Activated CD4-positive, alpha-beta T cell treated with anti-CD3 and anti-CD28 coated beads, Interleukin-2, Interleukin-6, amounts not matched to agents 100 ng/mL and 50 ng/mL, durations not matched to agents 16 hours and 8 hours (primary cell): ENCODE results near the gene P2RX4.
"Not testable (repeated sequence)": the region's sequence is repeated elsewhere in the genome, so short reads cannot be mapped to it uniquely, and the experiment has no call there.

Source experiments
- DNase-seq: peaks from one replicate; pipeline ENCODE4 v3.0.0-alpha.2; 2020

The P2RX4 gene, protein sequence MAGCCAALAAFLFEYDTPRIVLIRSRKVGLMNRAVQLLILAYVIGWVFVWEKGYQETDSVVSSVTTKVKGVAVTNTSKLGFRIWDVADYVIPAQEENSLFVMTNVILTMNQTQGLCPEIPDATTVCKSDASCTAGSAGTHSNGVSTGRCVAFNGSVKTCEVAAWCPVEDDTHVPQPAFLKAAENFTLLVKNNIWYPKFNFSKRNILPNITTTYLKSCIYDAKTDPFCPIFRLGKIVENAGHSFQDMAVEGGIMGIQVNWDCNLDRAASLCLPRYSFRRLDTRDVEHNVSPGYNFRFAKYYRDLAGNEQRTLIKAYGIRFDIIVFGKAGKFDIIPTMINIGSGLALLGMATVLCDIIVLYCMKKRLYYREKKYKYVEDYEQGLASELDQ

DNA sequence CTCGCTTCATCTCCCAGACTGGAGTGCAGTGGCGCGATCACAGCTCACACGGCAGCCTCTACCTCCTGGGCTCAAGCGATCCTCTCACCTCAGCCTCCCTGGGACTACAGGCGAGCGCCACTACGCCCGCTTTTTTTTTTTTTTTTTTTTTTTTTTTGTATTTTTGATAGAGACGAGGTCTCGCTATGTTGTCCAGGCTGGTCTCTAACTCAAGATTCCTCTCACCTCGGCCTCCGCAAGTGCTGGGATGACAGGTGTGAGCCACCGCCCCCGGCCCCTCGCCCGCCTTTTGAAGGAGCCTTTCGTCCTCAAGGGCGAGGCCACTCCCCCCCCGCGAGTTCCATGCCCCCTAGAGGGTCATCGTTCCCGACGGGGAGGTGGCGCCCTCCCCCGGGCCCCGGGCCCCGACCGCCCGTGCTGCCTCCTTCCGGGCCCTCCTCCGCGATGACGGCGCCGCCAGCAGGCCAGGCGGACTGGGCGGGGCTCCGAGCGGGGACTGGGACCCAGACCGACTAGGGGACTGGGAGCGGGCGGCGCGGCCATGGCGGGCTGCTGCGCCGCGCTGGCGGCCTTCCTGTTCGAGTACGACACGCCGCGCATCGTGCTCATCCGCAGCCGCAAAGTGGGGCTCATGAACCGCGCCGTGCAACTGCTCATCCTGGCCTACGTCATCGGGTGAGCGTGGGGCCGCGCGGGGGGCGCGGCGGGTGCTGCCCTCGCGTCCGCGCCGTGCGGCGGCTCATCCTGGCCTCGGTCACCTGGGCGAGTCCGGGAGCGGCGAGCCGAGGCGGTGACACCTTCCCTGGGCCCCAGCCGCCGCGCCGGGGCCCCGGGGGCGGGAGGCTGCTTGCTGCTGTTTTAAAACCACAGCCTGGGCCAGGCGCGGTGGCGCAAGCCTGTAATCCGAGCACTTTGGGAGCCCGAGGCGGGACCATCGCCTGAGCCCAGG lies at the start of gene P2RX4:
Gene P2RX4, plus strand, starts transcription at position 506 of the 949 bp plus-strand sequence. Its CDS starts 36 bp downstream, at position 542.
- peak; percentile 94 for DNase-seq

DNA sequence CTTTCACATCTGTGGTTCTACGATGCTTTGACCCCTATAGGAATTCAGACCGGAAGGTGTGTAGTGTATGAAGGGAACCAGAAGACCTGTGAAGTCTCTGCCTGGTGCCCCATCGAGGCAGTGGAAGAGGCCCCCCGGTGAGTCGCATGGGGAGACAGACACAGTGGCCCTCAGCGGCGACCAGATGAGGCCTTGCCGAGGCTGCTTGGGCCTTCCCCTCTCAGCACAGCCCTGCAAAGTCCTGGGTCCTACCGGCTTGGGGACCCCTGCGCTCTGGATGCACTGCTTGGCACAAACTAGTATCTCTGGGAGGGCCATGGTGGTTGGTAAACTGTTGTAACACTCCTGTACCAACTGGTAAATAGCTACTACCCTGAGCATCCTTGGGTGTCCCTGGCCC lies 47.5 kb upstream of the P2RX4 start:
- no peak for DNase-seq

DNA sequence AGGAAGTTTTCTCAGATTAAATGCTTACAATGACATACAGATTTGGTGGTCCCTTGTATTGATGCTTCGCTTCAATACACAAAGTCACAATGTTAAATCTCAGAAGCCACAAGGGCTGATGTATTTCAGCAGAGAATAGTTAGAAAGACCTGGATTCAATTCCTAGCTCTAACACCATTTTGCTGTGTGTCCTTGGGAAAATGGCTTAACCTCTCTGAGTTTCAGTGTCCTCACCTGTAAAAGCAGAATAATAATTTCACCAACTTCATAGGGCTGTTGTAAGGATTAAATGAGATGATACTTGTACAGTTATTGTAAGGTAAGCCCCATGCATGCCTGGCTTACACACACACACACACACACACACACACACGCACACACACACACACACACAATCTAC lies 46.9 kb upstream of the P2RX4 start:
- no peak for DNase-seq

DNA sequence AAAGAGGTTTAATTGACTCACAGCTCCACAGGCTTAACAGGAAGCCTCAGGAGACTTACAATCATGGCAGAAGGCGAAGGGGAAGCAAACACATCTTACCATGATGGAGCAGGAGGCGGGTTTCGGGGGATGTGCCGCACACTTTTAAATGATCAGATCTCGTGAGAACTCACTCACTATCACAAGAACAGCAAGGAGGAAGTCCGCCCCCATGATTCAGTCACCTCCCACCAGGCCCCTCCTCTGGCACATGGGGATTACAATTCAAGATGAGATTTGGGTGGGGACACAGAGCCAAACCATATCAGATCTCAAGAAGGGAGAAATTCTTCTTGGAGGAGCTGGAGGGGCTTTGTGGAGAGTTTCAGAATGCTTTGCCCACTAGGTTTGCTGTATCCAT lies 45.1 kb upstream of the P2RX4 start:
- not testable (repeated sequence) for DNase-seq

DNA sequence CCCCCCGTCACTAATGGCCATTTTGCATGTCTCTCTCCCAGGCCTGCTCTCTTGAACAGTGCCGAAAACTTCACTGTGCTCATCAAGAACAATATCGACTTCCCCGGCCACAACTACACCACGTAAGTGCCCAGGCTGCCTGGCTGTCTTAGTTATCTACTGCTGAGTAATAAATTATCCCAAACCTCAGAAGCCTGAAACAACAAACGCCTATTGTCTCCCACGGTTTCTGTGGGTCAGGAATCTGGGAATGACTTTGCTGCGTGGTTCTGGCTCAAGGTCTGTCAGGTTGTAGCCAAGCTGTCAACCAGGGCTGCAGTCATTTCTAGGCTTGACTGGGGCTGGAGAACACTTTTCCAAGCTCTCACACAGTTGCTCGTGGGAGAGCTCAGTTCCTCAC lies 44.6 kb upstream of the P2RX4 start:
- no peak for DNase-seq

DNA sequence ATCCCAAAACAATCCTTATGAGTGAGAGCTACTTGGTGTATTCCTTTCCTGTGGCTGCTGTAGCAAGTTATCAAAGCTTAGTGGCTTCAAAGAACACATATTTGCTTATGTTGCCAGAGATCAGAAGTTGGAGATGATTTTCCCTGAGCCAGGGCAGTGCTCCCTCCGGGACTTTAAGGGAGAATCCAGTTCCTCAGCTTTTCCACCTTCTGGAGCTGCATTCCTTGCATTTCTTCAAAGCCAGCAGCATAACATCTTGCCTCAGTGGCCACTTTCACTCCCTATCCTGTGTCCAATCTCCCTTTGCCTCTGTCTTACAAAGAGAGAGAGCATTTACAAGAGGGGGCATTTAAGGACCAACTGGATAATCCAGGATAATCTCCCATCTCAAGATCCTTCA lies 43.6 kb upstream of the P2RX4 start:
- no peak for DNase-seq

DNA sequence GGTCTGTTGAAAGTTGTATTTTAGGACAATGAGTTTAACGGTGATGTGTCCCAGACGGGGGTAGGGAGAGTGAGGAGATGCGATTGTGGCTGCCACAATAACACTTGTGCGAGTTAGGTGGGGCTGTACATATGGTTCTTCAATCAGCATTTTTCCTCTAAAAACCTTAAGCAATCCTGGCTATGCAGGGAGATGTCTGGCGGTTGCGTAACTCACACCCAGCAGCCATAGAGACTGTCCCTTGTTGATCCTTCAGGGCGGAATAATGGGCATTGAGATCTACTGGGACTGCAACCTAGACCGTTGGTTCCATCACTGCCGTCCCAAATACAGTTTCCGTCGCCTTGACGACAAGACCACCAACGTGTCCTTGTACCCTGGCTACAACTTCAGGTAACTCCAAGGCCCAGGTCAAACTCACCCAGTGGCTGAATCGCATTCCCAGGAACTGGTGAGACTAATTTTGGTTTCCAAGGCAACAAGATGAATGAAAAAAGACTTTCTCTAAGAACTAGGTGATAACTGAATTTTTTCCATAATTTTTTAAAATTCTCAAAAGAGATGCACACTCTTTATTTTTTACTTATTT lies 42.6 kb upstream of the P2RX4 start:
- DNase-seq: no peak

DNA sequence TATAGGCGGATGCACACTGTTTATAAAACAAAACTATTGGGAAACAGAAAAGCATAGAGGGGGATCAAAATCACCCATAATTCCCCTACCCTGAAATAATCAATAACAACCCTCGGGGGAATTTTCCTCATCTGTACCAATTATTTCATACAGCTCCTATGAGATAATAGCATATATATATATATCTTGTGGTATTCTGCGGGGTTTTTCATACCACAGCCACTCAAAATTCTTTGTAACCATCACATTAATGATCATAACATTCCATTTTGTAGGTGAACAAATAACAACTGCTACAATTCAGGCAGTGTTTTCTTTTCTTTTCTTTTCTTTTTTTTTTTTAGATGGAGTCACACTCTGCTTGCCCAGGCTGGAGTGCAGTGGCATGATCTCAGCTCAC lies 42.0 kb upstream of the P2RX4 start:
- no peak for DNase-seq

DNA sequence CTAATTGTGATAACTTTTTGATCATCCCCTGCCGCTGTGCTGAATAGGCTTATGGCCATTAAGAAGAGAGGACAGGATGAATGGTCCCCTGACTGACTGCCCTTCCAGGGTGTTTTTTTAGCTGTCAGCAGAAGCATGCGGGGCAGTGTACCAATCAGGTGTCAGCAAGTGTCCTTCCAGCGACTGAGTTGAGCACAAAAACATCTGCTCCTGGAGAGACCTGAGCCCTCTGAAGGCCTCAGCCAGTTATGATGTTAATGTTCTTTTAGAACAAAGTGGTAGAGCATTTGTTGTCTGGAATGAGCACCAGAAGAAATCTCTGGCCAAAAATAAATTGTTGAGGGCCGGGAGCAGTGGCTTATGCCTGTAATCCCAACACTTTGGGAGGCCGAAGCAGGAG lies 39.8 kb upstream of the P2RX4 start:
- DNase-seq: no peak

DNA sequence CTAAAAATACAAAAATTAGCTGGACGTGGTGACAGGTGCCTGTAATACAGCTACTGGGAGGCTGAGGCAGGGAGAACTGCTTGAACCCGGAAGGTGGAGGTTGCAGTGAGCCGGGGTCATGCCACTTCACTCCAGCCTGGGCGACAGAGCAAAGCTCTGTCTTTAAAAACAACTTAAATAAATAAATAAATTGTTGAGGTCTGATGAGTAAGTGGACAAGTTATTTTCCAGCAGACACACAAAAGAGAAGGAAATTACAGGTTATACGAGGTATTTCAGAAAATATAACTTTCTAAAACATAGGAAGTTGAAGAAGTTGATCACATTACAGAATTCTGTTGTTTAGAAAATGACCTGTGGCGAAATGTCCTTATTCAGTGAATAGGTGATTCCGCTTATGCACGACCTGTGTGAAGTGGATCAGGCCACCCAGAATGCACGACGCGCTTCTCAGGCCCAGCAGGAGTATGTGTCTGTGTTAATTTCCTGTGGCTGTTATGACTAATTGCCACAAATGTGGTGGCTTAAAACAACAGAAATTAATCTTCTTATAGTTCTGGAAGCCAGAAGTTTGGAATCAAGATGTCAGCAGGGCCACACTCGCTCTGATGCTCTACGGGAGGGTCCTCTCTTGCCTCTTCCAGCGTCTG lies 39.2 kb upstream of the P2RX4 start:
- DNase-seq: peak; percentile 29

DNA sequence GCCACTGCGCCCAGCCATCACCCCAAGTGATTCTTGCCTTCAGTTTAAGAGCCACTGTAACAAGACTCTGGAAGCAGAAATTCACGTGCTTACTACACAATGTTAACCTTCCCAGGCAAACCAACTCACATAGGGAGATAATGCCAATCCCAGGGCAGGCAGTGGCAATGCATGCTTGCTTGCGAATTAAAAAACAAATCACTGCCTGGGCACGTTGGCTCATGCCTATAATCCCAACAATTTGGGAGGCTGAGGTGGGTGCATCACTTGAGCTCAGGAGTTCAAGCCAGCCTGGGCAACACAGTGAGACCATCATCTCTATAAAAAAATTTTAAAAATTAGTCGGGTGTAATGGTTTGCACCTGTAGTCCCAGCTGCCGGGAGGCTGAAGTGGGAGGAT lies 37.8 kb upstream of the P2RX4 start:
- no peak for DNase-seq

DNA sequence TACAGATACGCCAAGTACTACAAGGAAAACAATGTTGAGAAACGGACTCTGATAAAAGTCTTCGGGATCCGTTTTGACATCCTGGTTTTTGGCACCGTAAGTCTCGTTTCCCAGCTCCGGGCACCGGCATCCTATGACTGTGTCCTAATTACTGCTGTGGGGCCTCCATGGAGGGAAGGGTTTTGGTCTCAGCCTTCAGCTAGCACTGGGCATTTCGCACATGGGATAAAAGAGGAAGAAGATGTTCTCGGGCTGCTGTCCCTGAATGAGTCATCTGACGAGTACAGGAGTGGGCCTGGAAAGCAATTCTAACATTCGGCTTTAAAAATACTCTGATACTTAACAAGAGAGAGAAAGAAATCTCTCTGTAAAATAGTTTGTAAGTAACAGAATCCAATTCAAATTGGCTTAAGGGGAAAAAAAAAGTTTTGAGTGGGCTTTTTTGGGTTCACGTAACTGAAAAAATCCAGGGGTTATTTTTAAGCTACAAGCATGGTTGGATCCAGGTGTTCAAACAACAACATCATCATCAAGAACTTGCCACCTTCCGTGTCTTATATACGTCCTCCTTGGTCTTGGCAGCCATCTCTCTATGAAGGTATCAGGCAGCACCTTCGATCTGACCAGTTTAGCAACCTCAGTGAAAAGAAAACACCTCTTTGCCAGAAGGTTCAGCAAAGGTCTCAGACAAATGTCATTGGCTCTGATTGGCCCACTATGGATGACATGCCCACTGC lies 34.4 kb upstream of the P2RX4 start:
- DNase-seq: no peak

DNA sequence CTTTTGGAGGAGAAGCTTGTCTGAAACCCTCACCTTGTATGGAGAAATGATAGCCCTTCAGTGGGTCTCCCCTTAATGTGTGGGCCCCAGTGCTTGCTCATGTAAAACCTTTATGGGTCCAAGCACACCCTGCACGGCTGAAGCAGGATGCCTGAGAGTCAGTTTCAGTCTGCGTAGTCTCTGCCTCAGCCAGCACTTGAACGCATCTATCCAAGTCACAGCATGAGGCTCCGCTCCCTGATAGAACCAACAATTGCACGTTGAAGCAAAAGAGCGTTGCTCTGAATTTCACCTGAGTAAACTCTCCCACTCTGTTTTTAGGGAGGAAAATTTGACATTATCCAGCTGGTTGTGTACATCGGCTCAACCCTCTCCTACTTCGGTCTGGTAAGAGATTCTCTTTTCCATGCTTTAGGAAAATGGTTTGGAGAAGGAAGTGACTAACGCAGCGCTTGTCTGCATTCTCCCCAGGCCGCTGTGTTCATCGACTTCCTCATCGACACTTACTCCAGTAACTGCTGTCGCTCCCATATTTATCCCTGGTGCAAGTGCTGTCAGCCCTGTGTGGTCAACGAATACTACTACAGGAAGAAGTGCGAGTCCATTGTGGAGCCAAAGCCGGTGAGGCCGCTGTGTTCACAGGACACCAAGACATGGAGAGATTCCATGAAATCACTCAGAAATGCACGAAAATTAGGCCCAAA lies 33.0 kb upstream of the P2RX4 start:
- DNase-seq: no peak

DNA sequence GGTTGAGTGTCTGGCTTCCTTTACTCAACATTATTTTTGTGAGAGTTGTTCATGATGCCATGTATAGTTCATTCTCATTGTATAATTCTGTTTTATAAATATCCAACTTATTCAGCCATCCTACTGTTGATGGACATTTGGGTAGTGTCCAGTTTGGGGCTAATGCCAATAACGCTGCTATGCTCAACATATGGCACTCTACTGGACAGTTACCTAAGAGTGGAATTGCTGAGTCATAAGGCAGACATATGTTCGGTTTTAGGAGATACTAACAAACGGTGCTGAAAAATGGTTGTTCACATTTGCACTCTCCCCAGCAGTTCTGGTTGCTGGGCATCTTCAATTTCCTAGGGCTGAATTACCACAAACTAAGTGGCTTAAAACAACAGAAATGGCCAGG lies 28.7 kb upstream of the P2RX4 start:
- DNase-seq: no peak

DNA sequence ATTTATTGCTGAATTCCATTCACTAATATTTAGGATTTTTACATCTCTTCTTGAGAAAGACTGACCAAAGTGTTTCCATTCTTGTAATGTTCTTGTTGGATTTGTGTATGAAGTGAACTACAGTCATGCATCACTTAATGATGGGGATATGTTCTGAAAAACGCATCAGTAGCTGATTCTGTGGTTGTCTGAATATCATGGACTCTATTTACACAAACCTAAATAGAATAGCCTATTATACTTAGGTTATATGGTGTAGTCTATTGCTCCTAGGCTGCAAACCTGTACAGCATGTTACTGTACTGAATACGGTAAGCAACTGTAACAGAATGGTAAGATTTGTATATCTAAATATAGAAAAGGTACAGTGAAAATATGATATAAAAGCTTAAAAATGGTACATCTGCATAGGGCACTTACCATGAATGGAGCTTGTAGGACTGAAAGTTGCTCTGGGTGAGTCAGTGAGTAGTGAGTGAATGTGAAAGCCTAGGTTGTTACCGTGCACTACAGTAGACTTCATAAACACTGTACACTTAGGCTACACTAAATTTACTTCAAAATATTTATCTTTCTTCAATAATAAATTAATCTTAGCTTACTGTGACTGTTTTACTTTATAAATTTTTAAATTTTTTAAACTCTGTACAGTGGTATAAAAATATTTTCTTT lies 27.6 kb upstream of the P2RX4 start:
- peak; percentile 57 for DNase-seq

DNA sequence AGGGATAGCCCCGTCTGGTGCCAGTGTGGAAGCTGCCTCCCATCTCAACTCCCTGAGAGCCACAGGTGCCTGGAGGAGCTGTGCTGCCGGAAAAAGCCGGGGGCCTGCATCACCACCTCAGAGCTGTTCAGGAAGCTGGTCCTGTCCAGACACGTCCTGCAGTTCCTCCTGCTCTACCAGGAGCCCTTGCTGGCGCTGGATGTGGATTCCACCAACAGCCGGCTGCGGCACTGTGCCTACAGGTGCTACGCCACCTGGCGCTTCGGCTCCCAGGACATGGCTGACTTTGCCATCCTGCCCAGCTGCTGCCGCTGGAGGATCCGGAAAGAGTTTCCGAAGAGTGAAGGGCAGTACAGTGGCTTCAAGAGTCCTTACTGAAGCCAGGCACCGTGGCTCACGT lies 25.5 kb upstream of the P2RX4 start:
- no peak for DNase-seq

DNA sequence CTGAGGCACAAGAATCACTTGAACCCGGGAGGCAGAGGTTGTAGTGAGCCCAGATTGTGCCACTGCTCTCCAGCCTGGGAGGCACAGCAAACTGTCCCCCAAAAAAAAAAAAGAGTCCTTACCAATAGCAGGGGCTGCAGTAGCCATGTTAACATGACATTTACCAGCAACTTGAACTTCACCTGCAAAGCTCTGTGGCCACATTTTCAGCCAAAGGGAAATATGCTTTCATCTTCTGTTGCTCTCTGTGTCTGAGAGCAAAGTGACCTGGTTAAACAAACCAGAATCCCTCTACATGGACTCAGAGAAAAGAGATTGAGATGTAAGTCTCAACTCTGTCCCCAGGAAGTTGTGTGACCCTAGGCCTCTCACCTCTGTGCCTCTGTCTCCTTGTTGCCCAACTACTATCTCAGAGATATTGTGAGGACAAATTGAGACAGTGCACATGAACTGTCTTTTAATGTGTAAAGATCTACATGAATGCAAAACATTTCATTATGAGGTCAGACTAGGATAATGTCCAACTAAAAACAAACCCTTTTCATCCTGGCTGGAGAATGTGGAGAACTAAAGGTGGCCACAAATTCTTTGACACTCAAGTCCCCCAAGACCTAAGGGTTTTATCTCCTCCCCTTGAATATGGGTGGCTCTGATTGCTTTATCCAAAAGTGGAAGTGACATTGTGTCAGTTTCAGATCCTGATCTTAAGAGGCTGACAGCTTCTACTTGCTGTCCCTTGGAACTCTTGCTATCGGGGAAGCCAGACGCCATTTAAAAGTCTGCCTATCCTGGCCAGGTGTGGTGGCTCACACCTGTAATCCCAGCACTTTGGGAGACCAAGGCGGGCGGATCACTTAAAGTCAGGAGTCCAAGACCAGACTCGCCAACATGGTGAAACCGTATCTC lies 24.7 kb upstream of the P2RX4 start:
- DNase-seq: no peak

DNA sequence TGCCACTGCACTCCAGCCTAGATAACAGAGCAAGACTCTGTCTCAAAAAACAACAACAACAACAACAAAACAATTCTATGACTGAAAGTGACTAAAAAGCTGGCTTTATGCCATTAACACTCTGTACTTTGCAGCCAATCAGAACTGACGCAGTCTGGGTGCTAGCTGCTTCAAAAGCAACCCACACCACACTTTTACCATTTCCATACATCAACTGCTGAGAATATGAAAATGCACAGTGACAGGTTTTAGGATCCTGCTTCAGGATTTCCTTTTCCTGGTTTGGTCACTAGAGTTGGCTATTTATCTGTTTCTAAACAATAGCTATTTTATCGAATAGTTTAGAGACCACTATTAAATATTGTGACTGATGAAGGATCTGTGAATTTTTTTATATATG lies 23.1 kb upstream of the P2RX4 start:
- DNase-seq: no peak

DNA sequence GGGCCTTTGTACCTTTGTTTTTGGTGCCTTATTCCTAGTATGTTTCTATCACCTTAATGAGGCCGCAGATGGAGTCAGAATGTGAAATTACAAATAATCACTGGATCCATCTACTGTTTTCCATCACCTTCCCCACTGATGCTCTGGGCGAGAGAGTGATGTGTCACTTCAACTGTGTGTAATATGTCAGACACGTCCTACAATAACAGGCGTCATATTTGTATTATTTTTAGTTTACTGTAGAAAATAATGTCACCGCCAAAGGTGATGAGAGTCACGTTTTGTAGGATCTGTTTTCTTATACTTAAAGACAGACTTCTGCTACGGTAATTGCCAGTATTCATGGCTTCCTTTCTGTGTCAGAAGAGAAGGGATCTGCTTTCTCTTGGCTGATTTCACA lies 22.4 kb upstream of the P2RX4 start:
- DNase-seq: no peak

DNA sequence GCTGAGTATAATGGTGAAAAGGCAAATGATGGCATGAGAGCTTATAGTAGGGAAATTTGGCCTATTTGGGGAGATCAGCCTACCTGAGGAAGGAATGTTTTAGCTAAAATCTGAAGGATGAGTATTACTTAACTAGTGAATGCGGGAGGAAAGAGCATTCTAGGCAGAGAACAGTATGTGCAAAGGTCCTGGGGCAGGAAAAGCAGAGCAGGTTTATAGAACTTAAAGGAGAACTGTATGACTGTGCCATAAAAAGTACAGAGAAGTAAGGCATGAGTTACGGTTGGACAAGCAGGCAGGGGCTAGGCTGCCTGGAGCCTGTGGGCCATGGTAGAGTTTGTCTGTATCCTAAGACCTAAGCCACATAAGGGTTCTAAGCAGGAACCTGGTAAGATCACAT lies 21.7 kb upstream of the P2RX4 start:
- no peak for DNase-seq
